IMR-90 (cell line): ENCODE data around the gene TCOF1.

ENCODE experiments used
- BHLHE40 ChIP-seq: fragments of 150-350 bp; IDR thresholded peaks from 2 replicates; pipeline ENCODE4 v1.6.1; 2016; ENCODE audit warnings: mild to moderate bottlenecking, low read depth, low read length
- FOS ChIP-seq: fragments of 150-350 bp; IDR thresholded peaks from 2 replicates; pipeline ENCODE4 v1.6.1; 2016; ENCODE audit warnings: low read depth, low read length
- MAFK ChIP-seq: IDR thresholded peaks from 2 replicates; pipeline ENCODE4 v1.6.1; 2012; ENCODE audit warnings: low read depth, low read length, improper control_type of control experiment
- POLR2A ChIP-seq: IDR thresholded peaks from 2 replicates; pipeline ENCODE4 v1.6.1; 2012; ENCODE audit warnings: mild to moderate bottlenecking, low read depth, low read length
- RAD21 ChIP-seq: IDR thresholded peaks from 2 replicates; pipeline ENCODE4 v1.6.1; 2012; ENCODE audit warnings: low read length, improper control_type of control experiment
- TF ChIP-seq, protein P1 (sequence below): conservative IDR thresholded peaks from 2 replicates; pipeline ENCODE4 v1.5.1; 2012; ENCODE audit warnings: mild to moderate bottlenecking, low read depth, low read length, improper control_type of control experiment

DNA sequence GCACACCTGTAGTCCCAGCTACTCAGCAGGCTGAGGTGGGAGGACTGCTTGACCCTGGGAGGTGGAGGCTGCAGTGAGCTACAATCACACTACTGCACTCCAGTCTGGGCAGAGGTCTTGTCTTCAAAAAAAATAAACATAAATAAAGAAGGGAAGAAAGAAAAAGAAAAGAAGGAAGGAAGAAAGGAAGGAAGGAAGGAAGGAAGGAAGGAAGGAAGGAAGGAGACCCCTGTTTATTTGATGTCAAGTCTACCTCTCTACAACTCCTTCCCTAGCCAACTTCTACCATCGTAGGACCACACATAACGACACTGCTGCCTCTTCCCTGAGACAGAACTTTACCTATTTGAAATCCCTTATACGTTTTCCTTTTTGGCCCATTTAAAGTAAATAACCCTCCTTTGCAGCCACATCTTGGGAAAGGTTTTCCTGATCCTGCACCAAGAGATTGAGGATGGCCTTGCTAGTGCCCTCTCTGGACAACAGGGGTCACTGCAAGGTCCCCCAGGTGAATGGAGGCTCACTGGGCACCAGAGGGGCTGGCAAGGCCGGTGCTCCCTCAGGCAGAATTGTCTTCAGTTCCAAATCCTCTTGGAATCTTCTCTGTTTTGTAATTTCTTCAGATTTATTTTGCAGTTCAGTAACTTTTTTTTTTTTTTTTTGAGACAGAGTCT, 81.5 kb downstream of the TCOF1 start:
- TF ChIP-seq, protein P1, sequence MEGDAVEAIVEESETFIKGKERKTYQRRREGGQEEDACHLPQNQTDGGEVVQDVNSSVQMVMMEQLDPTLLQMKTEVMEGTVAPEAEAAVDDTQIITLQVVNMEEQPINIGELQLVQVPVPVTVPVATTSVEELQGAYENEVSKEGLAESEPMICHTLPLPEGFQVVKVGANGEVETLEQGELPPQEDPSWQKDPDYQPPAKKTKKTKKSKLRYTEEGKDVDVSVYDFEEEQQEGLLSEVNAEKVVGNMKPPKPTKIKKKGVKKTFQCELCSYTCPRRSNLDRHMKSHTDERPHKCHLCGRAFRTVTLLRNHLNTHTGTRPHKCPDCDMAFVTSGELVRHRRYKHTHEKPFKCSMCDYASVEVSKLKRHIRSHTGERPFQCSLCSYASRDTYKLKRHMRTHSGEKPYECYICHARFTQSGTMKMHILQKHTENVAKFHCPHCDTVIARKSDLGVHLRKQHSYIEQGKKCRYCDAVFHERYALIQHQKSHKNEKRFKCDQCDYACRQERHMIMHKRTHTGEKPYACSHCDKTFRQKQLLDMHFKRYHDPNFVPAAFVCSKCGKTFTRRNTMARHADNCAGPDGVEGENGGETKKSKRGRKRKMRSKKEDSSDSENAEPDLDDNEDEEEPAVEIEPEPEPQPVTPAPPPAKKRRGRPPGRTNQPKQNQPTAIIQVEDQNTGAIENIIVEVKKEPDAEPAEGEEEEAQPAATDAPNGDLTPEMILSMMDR, result peak; percentile 47
- TF ChIP-seq BHLHE40, result no peak
- peak; percentile 16; the same call in 1 of the 2 replicates for TF ChIP-seq RAD21
- no peak for TF ChIP-seq FOS
- TF ChIP-seq POLR2A, result no peak
- TF ChIP-seq MAFK, result no peak
